Measurements from ENCODE around the gene COG5. TPM values are rescaled to one million over a fixed set of nuclear protein-coding genes. Genes with fewer than 3 reads are reported as not detected.

The COG5 gene
- polyA plus RNA-seq, 3 donors, result 12.7 to 29.0 (median 28.1) TPM

DNA sequence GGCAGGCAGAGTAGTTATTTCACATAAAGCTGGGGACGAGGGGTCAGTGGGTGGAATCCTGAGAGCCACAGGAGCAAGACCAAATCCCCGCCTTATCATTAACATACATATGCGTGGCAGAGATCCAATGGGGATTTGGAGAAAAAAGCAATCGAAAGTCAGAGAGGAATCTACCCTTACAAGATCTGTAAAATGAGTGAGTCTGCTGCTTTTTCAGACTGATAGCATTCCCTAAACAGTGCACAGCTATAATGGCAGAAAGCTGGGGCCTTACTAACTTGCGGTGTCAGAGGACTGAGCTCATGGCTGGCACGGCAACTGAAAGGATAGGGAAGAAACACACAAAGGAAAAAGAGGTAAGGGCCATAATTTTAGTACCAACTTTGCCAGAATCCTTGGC is 68.8 kb downstream of the COG5 start:
- Histone ChIP-seq H3K4me1 (ENCODE audit: control insufficient read depth in 1 of 2, insufficient read depth in 2 of 2, low read length in 2 of 2) (no peaks in the 10 kb centered on the region), H2AFZ (ENCODE audit: insufficient read depth, low read depth, low read length, poor library complexity, severe bottlenecking) (no peak overlapping the region), H3K27ac (ENCODE audit: low read depth in 1 of 2, low read length in 2 of 2) (no peak overlapping the region), H3K9me3 (replicated peaks in 1 of 2; ENCODE audit: control insufficient read depth in 1 of 2, insufficient read depth in 1 of 2, low read length in 2 of 2) (no peaks in the 10 kb centered on the region), H3K36me3 (replicated peaks in 1 of 2; ENCODE audit: control insufficient read depth in 1 of 2, insufficient read depth in 2 of 2, low read length in 2 of 2) (no peaks in the 10 kb centered on the region), H3K9ac (ENCODE audit: insufficient read depth, low read length, poor library complexity, severe bottlenecking) (no peak overlapping the region), H4K20me1 (ENCODE audit: insufficient read depth, low read length) (peaks cover 28% of the 10 kb centered on the region), H3K4me2 (replicated peaks; ENCODE audit: extremely low read depth, low read length, poor library complexity, severe bottlenecking) (no peak overlapping the region), H3K79me2 (ENCODE audit: insufficient read depth, low read length) (no peaks in the 10 kb centered on the region), H3K27me3 (ENCODE audit: control insufficient read depth in 2 of 2, insufficient read depth in 2 of 2, low read length in 2 of 2) (no peaks in the 10 kb centered on the region), H3K4me3 (replicated peaks in 1 of 3; ENCODE audit: low read depth in 2 of 3, low read length in 3 of 3) (no peak overlapping the region)
- DNase-seq, result no peak
- no CpG with 5 or more reads among the region's 6 CpGs for WGBS (ENCODE audit: insufficient coverage)
- TF ChIP-seq, protein P1, sequence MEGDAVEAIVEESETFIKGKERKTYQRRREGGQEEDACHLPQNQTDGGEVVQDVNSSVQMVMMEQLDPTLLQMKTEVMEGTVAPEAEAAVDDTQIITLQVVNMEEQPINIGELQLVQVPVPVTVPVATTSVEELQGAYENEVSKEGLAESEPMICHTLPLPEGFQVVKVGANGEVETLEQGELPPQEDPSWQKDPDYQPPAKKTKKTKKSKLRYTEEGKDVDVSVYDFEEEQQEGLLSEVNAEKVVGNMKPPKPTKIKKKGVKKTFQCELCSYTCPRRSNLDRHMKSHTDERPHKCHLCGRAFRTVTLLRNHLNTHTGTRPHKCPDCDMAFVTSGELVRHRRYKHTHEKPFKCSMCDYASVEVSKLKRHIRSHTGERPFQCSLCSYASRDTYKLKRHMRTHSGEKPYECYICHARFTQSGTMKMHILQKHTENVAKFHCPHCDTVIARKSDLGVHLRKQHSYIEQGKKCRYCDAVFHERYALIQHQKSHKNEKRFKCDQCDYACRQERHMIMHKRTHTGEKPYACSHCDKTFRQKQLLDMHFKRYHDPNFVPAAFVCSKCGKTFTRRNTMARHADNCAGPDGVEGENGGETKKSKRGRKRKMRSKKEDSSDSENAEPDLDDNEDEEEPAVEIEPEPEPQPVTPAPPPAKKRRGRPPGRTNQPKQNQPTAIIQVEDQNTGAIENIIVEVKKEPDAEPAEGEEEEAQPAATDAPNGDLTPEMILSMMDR (IDR thresholded peaks at IDR 0.05), result no peak
- Mint-ChIP-seq H3K9me3 (peaks cover 0 to 6% (median 0%) of the 10 kb centered on the region in 7 donors), H3K4me1 (peaks cover 2% of the 10 kb centered on the region), H3K4me3 (no peak overlapping the region), H3K27me3 (ENCODE audit: low read depth in 3 of 3) (no peaks in the 10 kb centered on the region), H3K27ac (peak overlapping the region in 1 of 7 donors; percentile 46), H3K36me3 (peaks cover 5 to 14% of the 10 kb centered on the region in 2 donors)
- intact Hi-C loops (cut with micrococcal nuclease), result no loop called here

DNA sequence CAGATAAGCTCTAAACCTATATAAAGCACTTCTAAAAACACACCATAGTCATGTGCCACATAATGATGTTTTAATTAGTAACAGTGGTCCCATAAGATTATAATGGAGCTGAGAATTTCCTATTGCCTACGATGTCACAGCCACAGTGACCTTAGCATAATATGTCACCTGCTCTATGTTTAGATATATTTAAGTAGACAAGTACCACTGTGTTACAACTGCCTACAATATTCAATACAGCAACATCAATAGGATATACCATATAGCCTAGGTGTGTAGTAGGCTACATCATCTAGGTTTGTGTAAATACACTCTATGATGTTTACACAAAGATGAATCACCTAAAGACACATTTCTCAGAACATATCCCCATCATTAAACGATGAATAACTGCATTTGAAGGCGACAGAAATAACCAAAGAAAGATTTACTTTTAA is 69.4 kb downstream of the COG5 start:
- H3K36me3 ChIP-seq (replicated peaks in 1 of 2; ENCODE audit: control insufficient read depth in 1 of 2, insufficient read depth in 2 of 2, low read length in 2 of 2), result no peaks in the 10 kb centered on the region
- H3K79me2 ChIP-seq (ENCODE audit: insufficient read depth, low read length), result no peaks in the 10 kb centered on the region
- no peak overlapping the region for H3K4me3 ChIP-seq (replicated peaks in 1 of 3; ENCODE audit: low read depth in 2 of 3, low read length in 3 of 3)
- no peak overlapping the region for H2AFZ ChIP-seq (ENCODE audit: insufficient read depth, low read depth, low read length, poor library complexity, severe bottlenecking)
- Mint-ChIP-seq H3K4me1 (peaks cover 2% of the 10 kb centered on the region), H3K9me3 (peaks cover 0 to 6% (median 0%) of the 10 kb centered on the region in 7 donors), H3K36me3 (peaks cover 5 to 14% of the 10 kb centered on the region in 2 donors), H3K27ac (no peak overlapping the region), H3K27me3 (ENCODE audit: low read depth in 3 of 3) (no peaks in the 10 kb centered on the region), H3K4me3 (no peak overlapping the region)
- no CpG with 5 or more reads among the region's 3 CpGs for WGBS (ENCODE audit: insufficient coverage)
- intact Hi-C loops (cut with micrococcal nuclease), result no loop called here
- peaks cover 28% of the 10 kb centered on the region for H4K20me1 ChIP-seq (ENCODE audit: insufficient read depth, low read length)
- H3K9me3 ChIP-seq (replicated peaks in 1 of 2; ENCODE audit: control insufficient read depth in 1 of 2, insufficient read depth in 1 of 2, low read length in 2 of 2), result no peaks in the 10 kb centered on the region
- no peak for DNase-seq
- no peaks in the 10 kb centered on the region for H3K4me1 ChIP-seq (ENCODE audit: control insufficient read depth in 1 of 2, insufficient read depth in 2 of 2, low read length in 2 of 2)
- H3K4me2 ChIP-seq (replicated peaks; ENCODE audit: extremely low read depth, low read length, poor library complexity, severe bottlenecking), result no peak overlapping the region
- TF ChIP-seq, protein P1 (IDR thresholded peaks at IDR 0.05), result no peak
- no peak overlapping the region for H3K27ac ChIP-seq (ENCODE audit: low read depth in 1 of 2, low read length in 2 of 2)
- H3K27me3 ChIP-seq (ENCODE audit: control insufficient read depth in 2 of 2, insufficient read depth in 2 of 2, low read length in 2 of 2), result no peaks in the 10 kb centered on the region
- no peak overlapping the region for H3K9ac ChIP-seq (ENCODE audit: insufficient read depth, low read length, poor library complexity, severe bottlenecking)
